Transverse colon (tissue), 4 donors: ENCODE measurements around the gene SORL1.

ENCODE experiments used
- CTCF ChIP-seq, 5 experiments: fragments of 200-600 bp in 3 of 5; fragments of 450-650 bp in 2 of 5; sonication (generic) in 3 of 5; IDR thresholded peaks; 1 replicate in 2 of 5; 2 replicates in 3 of 5; pipeline ENCODE4 v1.5.1; 2016 to 2017; ENCODE audit warnings: antibody characterized with exemption in 5 of 5, inconsistent platforms in 3 of 5, mild to moderate bottlenecking in 2 of 5, moderate library complexity in 1 of 5
- EP300 ChIP-seq: sonication (generic); formaldehyde crosslinking; IDR thresholded peaks from one replicate; pipeline ENCODE4 v1.6.1; 2017; ENCODE audit warnings: antibody characterized with exemption, low read depth
- POLR2A ChIP-seq: fragments of 450-650 bp; IDR thresholded peaks from one replicate; pipeline ENCODE4 v1.6.1; 2016; ENCODE audit warnings: antibody characterized with exemption, mild to moderate bottlenecking, moderate library complexity
- POLR2AphosphoS5 ChIP-seq, 3 donors: sonication (generic); formaldehyde crosslinking; IDR thresholded peaks; one replicate each; pipeline ENCODE4 v1.6.1; 2016; ENCODE audit warnings: antibody characterized with exemption in 3 of 3

- no peak for TF ChIP-seq CTCF (IDR thresholded peaks at IDR 0.05)
- no peak for TF ChIP-seq POLR2A
- no peak for TF ChIP-seq EP300
- TF ChIP-seq POLR2AphosphoS5 (IDR thresholded peaks at IDR 0.05), result no peak
Observed at GRCh38 chr11:121556937-121557336, 104.8 kb downstream of the SORL1 start.
